ENCODE data around the gene SLC3A2. TPM values are rescaled to one million over a fixed set of nuclear protein-coding genes. Genes with fewer than 3 reads are reported as not detected.

SLC3A2 gene
- total and polyA plus RNA-seq, 2 of the 13 experiments (the other 11 are each of a cell fraction or from before 2014, with no cell fraction given): 213 to 226 TPM

DNA sequence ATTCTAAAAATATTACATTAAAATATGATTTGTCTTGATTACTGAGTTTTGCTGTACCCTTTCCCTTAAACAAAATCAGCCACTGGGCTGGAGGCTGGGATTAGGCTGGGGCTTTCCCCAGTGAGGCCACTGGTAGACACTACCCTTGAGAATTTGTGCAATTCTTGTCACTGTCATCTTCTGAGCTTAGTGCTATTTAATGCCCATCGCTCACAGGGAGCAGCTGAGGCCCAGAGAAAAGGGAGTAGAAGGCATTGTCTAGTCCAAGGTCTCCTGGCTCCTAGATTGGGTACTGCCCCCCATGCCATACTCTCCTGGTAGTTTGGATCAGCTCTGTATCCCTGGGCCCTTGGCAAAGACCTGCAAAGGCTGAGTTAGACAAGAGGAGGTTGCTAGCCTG is 33.7 kb downstream of the SLC3A2 start (continued):
- TF ChIP-seq, protein P1, sequence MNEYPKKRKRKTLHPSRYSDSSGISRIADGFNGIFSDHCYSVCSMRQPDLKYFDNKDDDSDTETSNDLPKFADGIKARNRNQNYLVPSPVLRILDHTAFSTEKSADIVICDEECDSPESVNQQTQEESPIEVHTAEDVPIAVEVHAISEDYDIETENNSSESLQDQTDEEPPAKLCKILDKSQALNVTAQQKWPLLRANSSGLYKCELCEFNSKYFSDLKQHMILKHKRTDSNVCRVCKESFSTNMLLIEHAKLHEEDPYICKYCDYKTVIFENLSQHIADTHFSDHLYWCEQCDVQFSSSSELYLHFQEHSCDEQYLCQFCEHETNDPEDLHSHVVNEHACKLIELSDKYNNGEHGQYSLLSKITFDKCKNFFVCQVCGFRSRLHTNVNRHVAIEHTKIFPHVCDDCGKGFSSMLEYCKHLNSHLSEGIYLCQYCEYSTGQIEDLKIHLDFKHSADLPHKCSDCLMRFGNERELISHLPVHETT (CRISPR knock-in tag; conservative IDR thresholded peaks at IDR 0.05): no peak
- no peak for TF ChIP-seq ZFP36L2 (CRISPR knock-in tag; IDR thresholded peaks at IDR 0.05)

DNA sequence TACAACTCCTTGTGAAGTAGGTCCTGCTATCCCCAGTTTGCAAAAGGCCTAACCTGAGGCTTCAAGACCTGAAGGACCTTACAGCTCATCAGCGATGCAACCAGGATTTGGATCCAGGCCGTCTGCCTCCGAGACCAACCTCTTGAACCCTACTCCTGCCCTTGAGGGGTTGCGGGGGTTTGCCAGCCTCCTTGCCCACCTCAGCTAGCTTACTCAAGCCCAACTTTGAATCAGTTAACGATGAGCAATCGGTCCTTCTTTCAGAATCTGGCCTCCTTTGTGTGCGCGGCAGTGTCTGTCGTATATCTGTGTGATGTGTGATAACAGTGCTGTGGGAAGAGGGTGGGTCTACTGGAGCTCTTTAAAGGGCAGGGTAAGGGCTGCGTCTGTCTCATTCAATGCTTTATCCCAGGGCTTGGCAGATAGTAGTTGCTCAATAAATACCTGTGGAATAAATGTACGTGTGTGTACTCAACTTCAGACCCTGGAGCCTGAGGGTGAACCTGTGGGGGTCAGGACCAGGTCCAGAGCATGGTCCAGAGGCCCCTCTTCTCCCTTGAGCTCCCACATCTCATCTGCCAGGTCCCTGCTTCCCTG is 37.3 kb downstream of the SLC3A2 start:
- Histone ChIP-seq H2AFZ (ENCODE audit: low read length) (no peak overlapping the region), H3K4me1 (ENCODE audit: insufficient read depth, low read length) (no peaks in the 10 kb centered on the region), H3K9me3 (ENCODE audit: low read length) (no peaks in the 10 kb centered on the region), H3K4me2 (ENCODE audit: low read depth, low read length) (no peak overlapping the region), H3K9ac (ENCODE audit: insufficient read depth, low read depth, low read length) (no peak overlapping the region), H3K27me3 (ENCODE audit: control insufficient read depth in 1 of 2, insufficient read depth in 2 of 2, low read length in 2 of 2) (peaks cover 10 to 34% of the 10 kb centered on the region in 2 experiments; a peak in 4 of 5 replicates), H3K27ac (ENCODE audit: extremely low read length, insufficient read depth, low read length) (no peak overlapping the region), H3K36me3 (replicated peaks in 1 of 2; ENCODE audit: control insufficient read depth in 1 of 2, insufficient read depth in 2 of 2, low read length in 2 of 2) (no peaks in the 10 kb centered on the region), H3K79me2 (ENCODE audit: insufficient read depth, low read length) (no peaks in the 10 kb centered on the region), H4K20me1 (ENCODE audit: insufficient read depth, low read length) (no peaks in the 10 kb centered on the region), H3K4me3 (replicated peaks in 1 of 3; ENCODE audit: insufficient read depth in 1 of 3, low read depth in 2 of 3, low read length in 3 of 3) (no peak overlapping the region)
- ATAC-seq (no peak), FAIRE-seq (no peak), DNase-seq (ENCODE audit: low spot score) (no peak)
- TF ChIP-seq ZMYM4 (CRISPR knock-in tag; IDR thresholded peaks at IDR 0.05): no peak
- no peak for TF ChIP-seq RELA (CRISPR knock-in tag; IDR thresholded peaks at IDR 0.05)
- TF ChIP-seq, protein P2, sequence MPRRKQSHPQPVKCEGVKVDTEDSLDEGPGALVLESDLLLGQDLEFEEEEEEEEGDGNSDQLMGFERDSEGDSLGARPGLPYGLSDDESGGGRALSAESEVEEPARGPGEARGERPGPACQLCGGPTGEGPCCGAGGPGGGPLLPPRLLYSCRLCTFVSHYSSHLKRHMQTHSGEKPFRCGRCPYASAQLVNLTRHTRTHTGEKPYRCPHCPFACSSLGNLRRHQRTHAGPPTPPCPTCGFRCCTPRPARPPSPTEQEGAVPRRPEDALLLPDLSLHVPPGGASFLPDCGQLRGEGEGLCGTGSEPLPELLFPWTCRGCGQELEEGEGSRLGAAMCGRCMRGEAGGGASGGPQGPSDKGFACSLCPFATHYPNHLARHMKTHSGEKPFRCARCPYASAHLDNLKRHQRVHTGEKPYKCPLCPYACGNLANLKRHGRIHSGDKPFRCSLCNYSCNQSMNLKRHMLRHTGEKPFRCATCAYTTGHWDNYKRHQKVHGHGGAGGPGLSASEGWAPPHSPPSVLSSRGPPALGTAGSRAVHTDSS (CRISPR knock-in tag; conservative IDR thresholded peaks at IDR 0.05): no peak
- no peak for TF ChIP-seq AHR (CRISPR knock-in tag; IDR thresholded peaks at IDR 0.05)
- no peak for TF ChIP-seq RBM22 (optimal IDR thresholded peaks at IDR 0.05; ENCODE audit: low read length)
- no peak for TF ChIP-seq ZNF160 (CRISPR knock-in tag; IDR thresholded peaks at IDR 0.05)
- CTCF ChIA-PET (ENCODE audit: low intra/inter-chr PET ratio, low total read pairs): no interaction called here
- POLR2A ChIA-PET: no interaction called here
- intact Hi-C loops (cut with micrococcal nuclease; ENCODE audit: unreplicated experiment): no loop called here
- no TSS peak for BruUV-seq (replicated peaks)
- WGBS (ENCODE audit: low lambda C conversion rate): 50% methylated on average over 11 of the region's 11 CpGs
- in situ Hi-C loops (cut with HindIII; ENCODE audit: extremely low pct_ligation_motif_present, low pct_unique_long_range_greater_than_20kb): loop anchor here (25.0 kb wide), 1 partner anchor 294 kb away; no protein-coding TSS in a partner anchor
